Measurements from ENCODE around the gene DR1. TPM values are rescaled to one million over a fixed set of nuclear protein-coding genes. Genes with fewer than 3 reads are reported as not detected.

Gene DR1
- total RNA-seq, 1 donor: 60.6 TPM

DNA sequence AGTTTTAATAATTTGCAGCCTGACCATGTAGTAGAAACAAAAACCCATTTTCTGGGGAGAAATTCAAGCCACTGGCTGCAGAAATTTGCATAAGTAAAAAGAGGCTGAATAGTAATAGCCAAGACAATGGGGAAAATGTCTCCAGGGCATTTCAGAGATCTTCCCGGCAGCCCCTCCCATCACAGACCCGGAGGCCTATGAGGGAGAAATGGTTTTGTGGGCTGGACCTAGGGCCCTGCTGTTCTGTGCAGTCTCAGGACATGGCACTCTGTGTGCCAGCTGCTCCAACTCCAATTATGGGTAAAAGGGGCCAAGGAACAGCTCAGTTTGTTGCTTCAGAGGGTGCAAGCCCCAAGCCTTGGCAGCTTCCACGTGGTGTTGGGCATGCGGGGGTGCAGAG lies 62.5 kb downstream of the DR1 start:
- DNase-seq (ENCODE audit: low read depth): no peak
- H3K4me3 ChIP-seq (ENCODE audit: low read depth, low read length): no peak overlapping the region
- TF ChIP-seq, protein P1, sequence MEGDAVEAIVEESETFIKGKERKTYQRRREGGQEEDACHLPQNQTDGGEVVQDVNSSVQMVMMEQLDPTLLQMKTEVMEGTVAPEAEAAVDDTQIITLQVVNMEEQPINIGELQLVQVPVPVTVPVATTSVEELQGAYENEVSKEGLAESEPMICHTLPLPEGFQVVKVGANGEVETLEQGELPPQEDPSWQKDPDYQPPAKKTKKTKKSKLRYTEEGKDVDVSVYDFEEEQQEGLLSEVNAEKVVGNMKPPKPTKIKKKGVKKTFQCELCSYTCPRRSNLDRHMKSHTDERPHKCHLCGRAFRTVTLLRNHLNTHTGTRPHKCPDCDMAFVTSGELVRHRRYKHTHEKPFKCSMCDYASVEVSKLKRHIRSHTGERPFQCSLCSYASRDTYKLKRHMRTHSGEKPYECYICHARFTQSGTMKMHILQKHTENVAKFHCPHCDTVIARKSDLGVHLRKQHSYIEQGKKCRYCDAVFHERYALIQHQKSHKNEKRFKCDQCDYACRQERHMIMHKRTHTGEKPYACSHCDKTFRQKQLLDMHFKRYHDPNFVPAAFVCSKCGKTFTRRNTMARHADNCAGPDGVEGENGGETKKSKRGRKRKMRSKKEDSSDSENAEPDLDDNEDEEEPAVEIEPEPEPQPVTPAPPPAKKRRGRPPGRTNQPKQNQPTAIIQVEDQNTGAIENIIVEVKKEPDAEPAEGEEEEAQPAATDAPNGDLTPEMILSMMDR (IDR thresholded peaks at IDR 0.05; ENCODE audit: insufficient read depth, low read length): no peak

- H3K4me3 ChIP-seq (ENCODE audit: low read depth, low read length): no peak overlapping the region
- TF ChIP-seq, protein P1 (IDR thresholded peaks at IDR 0.05; ENCODE audit: insufficient read depth, low read length): no peak
- no peak for DNase-seq (ENCODE audit: low read depth)
These were observed 65.3 kb downstream of the DR1 start for GRCh38 chr1:93411000-93411399.

GRCh38 chr1:93414749-93415148 lies 69.0 kb downstream of the DR1 start:
- peak; percentile 9 for DNase-seq (ENCODE audit: low read depth)
- TF ChIP-seq, protein P1 (IDR thresholded peaks at IDR 0.05; ENCODE audit: insufficient read depth, low read length): no peak
- H3K4me3 ChIP-seq (ENCODE audit: low read depth, low read length): no peak overlapping the region

GRCh38 chr1:93415296-93415695 lies 69.6 kb downstream of the DR1 start:
- TF ChIP-seq, protein P1 (IDR thresholded peaks at IDR 0.05; ENCODE audit: insufficient read depth, low read length): no peak
- no peak for DNase-seq (ENCODE audit: low read depth)
- H3K4me3 ChIP-seq (ENCODE audit: low read depth, low read length): no peak overlapping the region

- DNase-seq (ENCODE audit: low read depth): no peak
- TF ChIP-seq, protein P1 (IDR thresholded peaks at IDR 0.05; ENCODE audit: insufficient read depth, low read length): no peak
- H3K4me3 ChIP-seq (ENCODE audit: low read depth, low read length): no peak overlapping the region
These were observed 70.5 kb downstream of the DR1 start for GRCh38 chr1:93416183-93416582.

Small RNA genes within 50 kb of the gene (small RNA-seq; reads per million reads assigned to genes)
- not detected for gene RF00019

Other genes starting within 250 kb of the DR1 start
- gene TMED5, start 165.5 kb upstream of the DR1 start, total RNA-seq (ENCODE audit: low replicate concordance): 38.2 and 60.6 TPM in 2 replicates
- 11.2 and 16.0 TPM in 2 replicates for gene CCDC18, start 165.2 kb upstream of the DR1 start, total RNA-seq (ENCODE audit: low replicate concordance)
- gene FNBP1L, start 102.2 kb downstream of the DR1 start, total RNA-seq (ENCODE audit: low replicate concordance): 15.0 and 22.9 TPM in 2 replicates